Thymus (tissue), 11 donors: ENCODE data around the gene EYA4. TPM values are rescaled to one million over a fixed set of nuclear protein-coding genes. Genes with fewer than 3 reads are reported as not detected.

Experiments used
- DNase-seq, 9 donors: peaks; one replicate each; pipeline ENCODE4 v3.0.0-alpha.2; 2013; ENCODE audit warnings: low spot score in 9 of 9, low read depth in 6 of 9, missing footprints in 1 of 9
- H3K27ac ChIP-seq, 2 donors: one replicate each; pipeline ENCODE4 v1.5.1; 2013; ENCODE audit warnings: control low read depth in 1 of 2, low read depth in 1 of 2, low read length in 1 of 2, mild to moderate bottlenecking in 1 of 2, moderate library complexity in 1 of 2
- H3K27me3 ChIP-seq, 2 donors: one replicate each; pipeline ENCODE4 v1.5.1; 2013; ENCODE audit warnings: low read length in 1 of 2; ENCODE audit not compliant: control insufficient read depth in 2 of 2, insufficient read depth in 1 of 2
- H3K36me3 ChIP-seq, 2 donors: one replicate each; pipeline ENCODE4 v1.5.1; 2013; ENCODE audit warnings: low read length in 1 of 2, mild to moderate bottlenecking in 1 of 2, moderate library complexity in 1 of 2; ENCODE audit not compliant: control insufficient read depth in 2 of 2, insufficient read depth in 2 of 2
- H3K4me1 ChIP-seq, 2 donors: one replicate each; pipeline ENCODE4 v1.5.1; 2013; ENCODE audit warnings: low read length in 2 of 2; ENCODE audit not compliant: control insufficient read depth in 2 of 2, insufficient read depth in 2 of 2
- H3K4me3 ChIP-seq, 2 donors: one replicate each; pipeline ENCODE4 v1.5.1; 2013; ENCODE audit warnings: low read length in 2 of 2, control low read depth in 1 of 2, mild to moderate bottlenecking in 1 of 2
- H3K9me3 ChIP-seq, 2 donors: one replicate each; pipeline ENCODE4 v1.5.1; 2013; ENCODE audit warnings: low read length in 1 of 2, mild to moderate bottlenecking in 1 of 2; ENCODE audit not compliant: control insufficient read depth in 2 of 2, insufficient read depth in 1 of 2
- WGBS: extraction: QIAGEN DNeasy Blood & Tissue Kit; methylation state at CpG from one replicate; pipeline ENCODE4 v1.1.7; 2013; 5-methylcytosine and 5-hydroxymethylcytosine counted together
- polyA plus RNA-seq: library from polyadenylated mRNA; stranded (reverse); fragments of 200-250 nt; gene quantifications from one replicate; pipeline ENCODE4 v1.2.3, GENCODE V29; 2013
- total RNA-seq: library from RNA; stranded (reverse); fragments of 120-200 nt; gene quantifications from one replicate; pipeline ENCODE4 v1.2.4, GENCODE V29; 2013
- donor health status: healthy.

EYA4 gene
- total and polyA plus RNA-seq, 2 donors: 6.2 to 9.5 TPM

GRCh38 chr6:133474516-133474915 lies 233.4 kb downstream of the EYA4 start:
- 76% methylated on average over 2 of the region's 2 CpGs for WGBS

DNA sequence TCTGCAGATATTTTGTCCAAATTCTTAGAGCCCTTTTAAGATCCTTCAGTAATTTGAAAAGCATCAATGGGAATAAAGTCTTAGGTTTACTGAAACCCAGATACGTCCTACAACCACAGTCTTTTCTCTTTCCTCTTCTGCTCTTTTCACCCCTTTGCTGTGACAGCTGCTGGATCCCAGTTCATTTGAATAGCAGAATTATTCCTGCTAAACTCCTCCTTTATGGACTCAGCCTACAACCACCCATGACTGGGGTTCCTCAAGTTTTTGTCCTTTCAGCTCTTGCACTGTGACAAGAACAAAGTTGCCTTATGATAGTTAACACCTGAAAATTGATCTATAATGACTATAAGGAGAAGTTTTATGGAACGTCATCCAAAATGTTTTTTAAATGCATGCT lies 237.5 kb downstream of the EYA4 start:
- Histone ChIP-seq H3K4me3 (no peak overlapping the region), H3K9me3 (no peaks in the 10 kb centered on the region), H3K4me1 (no peaks in the 10 kb centered on the region), H3K27me3 (no peaks in the 10 kb centered on the region), H3K27ac (no peak overlapping the region), H3K36me3 (no peaks in the 10 kb centered on the region)
- 96% methylated on average over 2 of the region's 2 CpGs for WGBS
- DNase-seq: no peak

More at GRCh38 chr6:133474516-133474915, 233.4 kb downstream of the EYA4 start:
- DNase-seq: no peak
- Histone ChIP-seq H3K9me3 (no peaks in the 10 kb centered on the region), H3K4me1 (no peaks in the 10 kb centered on the region), H3K36me3 (no peaks in the 10 kb centered on the region), H3K27me3 (no peaks in the 10 kb centered on the region), H3K4me3 (no peak overlapping the region), H3K27ac (no peak overlapping the region)

GRCh38 chr6:133487174-133487573 lies 246.0 kb downstream of the EYA4 start:
- Histone ChIP-seq H3K27ac (no peak overlapping the region), H3K27me3 (no peaks in the 10 kb centered on the region), H3K9me3 (no peaks in the 10 kb centered on the region), H3K4me3 (no peak overlapping the region), H3K36me3 (no peaks in the 10 kb centered on the region), H3K4me1 (no peaks in the 10 kb centered on the region)
- DNase-seq: no peak
- 97% methylated on average over 2 of the region's 2 CpGs for WGBS

GRCh38 chr6:133495205-133495903 lies 254.2 kb downstream of the EYA4 start:
- no peaks in the 10 kb centered on the region for H3K36me3 ChIP-seq
- no peaks in the 10 kb centered on the region for H3K9me3 ChIP-seq
- WGBS: 89% methylated on average over 1 of the region's 1 CpG
- H3K4me1 ChIP-seq: no peaks in the 10 kb centered on the region
- no peaks in the 10 kb centered on the region for H3K27me3 ChIP-seq
- no peak overlapping the region for H3K4me3 ChIP-seq
- H3K27ac ChIP-seq: no peak overlapping the region
- no peak for DNase-seq

DNA sequence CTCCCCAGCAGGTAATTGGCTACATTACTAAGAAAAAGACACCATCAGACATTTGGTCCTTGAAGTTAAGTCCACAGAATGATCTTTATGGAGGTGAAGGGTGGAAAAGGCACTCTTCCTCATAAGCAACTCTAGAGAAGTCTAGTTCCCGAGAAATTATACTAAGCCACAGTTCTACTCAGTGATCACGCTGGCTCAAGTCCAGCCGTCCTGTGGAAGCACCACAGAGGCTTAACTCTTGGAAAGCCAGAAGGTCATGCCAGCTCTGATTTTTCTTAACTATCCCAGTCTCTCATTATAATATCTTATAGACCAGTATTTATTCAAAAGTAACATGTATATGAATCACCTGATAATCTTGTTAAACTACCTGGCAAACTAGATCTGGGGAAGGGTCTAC lies 258.5 kb downstream of the EYA4 start:
- Histone ChIP-seq H3K4me3 (no peak overlapping the region), H3K27ac (no peak overlapping the region), H3K27me3 (no peaks in the 10 kb centered on the region), H3K9me3 (no peaks in the 10 kb centered on the region), H3K36me3 (no peaks in the 10 kb centered on the region), H3K4me1 (no peaks in the 10 kb centered on the region)
- WGBS: 91% methylated on average over 3 of the region's 3 CpGs
- no peak for DNase-seq

GRCh38 chr6:133501675-133502270 lies 260.6 kb downstream of the EYA4 start:
- Histone ChIP-seq H3K9me3 (no peaks in the 10 kb centered on the region), H3K36me3 (no peaks in the 10 kb centered on the region), H3K4me3 (no peak overlapping the region), H3K27me3 (no peaks in the 10 kb centered on the region), H3K4me1 (no peaks in the 10 kb centered on the region), H3K27ac (no peak overlapping the region)
- DNase-seq: no peak
- 79% methylated on average over 4 of the region's 4 CpGs for WGBS

DNA sequence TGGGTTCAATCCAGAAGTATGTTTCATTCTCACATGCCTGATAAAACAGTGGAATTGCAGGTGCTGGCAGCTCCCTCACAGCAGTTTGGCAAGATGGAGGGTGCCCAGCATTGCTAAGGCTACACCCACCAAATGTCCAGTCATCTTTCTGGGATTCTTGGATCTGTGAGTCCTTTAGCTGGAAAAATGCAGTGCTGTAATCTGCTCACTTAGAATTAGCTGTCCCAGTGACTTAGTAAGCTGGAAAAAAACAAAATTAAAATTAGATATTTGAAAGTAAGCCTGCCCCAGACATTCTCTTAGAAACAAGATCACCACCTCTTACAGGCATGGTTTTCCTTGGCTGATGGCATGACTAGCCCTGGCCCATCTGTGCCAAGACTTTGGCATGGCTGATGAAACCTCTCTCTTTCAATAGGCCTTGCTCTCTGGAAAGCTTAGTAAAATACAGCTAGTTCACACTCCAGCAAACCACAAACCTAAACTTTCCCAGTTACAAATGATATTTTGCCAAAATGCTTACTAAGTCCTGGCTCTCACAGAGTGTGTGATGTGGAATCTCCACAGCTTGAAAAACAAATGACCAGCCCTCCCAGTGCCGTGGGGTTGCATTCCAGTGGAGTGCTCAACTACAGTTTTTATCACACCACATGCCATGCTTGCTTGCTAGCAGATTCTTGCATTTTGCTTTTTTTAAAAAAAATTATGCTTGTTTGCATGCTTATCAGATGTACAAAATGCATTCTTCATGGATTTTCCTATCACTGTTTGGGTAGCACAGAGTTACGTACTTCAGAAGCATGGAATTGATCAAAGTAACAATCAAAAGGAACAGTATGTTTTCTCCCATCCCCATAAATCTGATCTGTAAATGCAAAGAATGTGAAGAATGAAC lies 261.5 kb downstream of the EYA4 start:
- H3K4me1 ChIP-seq: no peaks in the 10 kb centered on the region
- no peaks in the 10 kb centered on the region for H3K36me3 ChIP-seq
- H3K4me3 ChIP-seq: no peak overlapping the region
- 92% methylated on average over 2 of the region's 2 CpGs for WGBS
- H3K27me3 ChIP-seq: no peaks in the 10 kb centered on the region
- no peaks in the 10 kb centered on the region for H3K9me3 ChIP-seq
- H3K27ac ChIP-seq: no peak overlapping the region
- DNase-seq: no peak

DNA sequence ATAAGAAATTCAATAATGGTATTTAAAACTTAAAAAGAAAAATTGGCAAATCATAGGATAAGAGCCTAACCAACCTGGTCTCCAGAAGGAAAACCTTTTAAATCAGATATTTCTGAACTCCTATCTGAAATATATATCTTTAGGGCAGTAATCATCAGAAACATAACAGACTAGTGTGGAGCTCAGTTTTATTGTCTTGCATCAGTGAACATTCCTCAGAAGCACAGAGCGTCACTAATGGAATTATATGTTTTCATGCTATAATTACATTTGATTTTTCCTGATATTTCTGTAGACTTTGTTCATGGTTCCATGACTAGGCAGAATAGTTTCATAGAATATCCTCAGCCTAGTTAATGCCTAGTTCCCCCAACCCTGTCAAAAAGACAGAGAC lies 262.2 kb downstream of the EYA4 start:
- WGBS: 96% methylated on average over 1 of the region's 1 CpG
- Histone ChIP-seq H3K27me3 (no peaks in the 10 kb centered on the region), H3K9me3 (no peaks in the 10 kb centered on the region), H3K27ac (no peak overlapping the region), H3K4me3 (no peak overlapping the region), H3K4me1 (no peaks in the 10 kb centered on the region), H3K36me3 (no peaks in the 10 kb centered on the region)
- no peak for DNase-seq

- WGBS: 97% methylated on average over 6 of the region's 6 CpGs
- H3K27me3 ChIP-seq: no peaks in the 10 kb centered on the region
- no peaks in the 10 kb centered on the region for H3K4me1 ChIP-seq
- H3K36me3 ChIP-seq: no peaks in the 10 kb centered on the region
- no peak overlapping the region for H3K27ac ChIP-seq
- H3K4me3 ChIP-seq: no peak overlapping the region
- no peak for DNase-seq
- H3K9me3 ChIP-seq: no peaks in the 10 kb centered on the region
Observed at GRCh38 chr6:133504158-133504557, 263.0 kb downstream of the EYA4 start.
